A673 (cell line): Measurements from ENCODE around the gene BRD9.

Experiments
- CTCF ChIP-seq: fragments of 300-800, 200-600 bp; sonication (generic); conservative IDR thresholded peaks from 2 replicates; pipeline ENCODE4 v1.5.1; 2017; ENCODE audit warnings: low read depth, mild to moderate bottlenecking, antibody characterized with exemption, low read length, moderate library complexity, mixed read lengths
- EZH2 ChIP-seq: fragments of 200-600 bp; sonication (generic); IDR thresholded peaks from 2 replicates; pipeline ENCODE4 v1.6.1; 2017; ENCODE audit warnings: borderline replicate concordance, low read depth, mild to moderate bottlenecking, mixed read lengths, antibody characterized with exemption, low read length; ENCODE audit not compliant: poor library complexity, severe bottlenecking

GRCh38 chr5:900781-901180 is 8.2 kb upstream of the BRD9 start:
- no peak for TF ChIP-seq CTCF
- TF ChIP-seq EZH2: no peak
